Activated gamma-delta T cell treated with anti-CD3 and anti-CD28 coated beads, Interleukin-2, amount 50 U/mL, for 16 hours (primary cell): ENCODE results near the gene SLC35B2.
"Not testable (repeated sequence)": the region's sequence is repeated elsewhere in the genome, so short reads cannot be mapped to it uniquely, and the experiment has no call there.

Experiments
- DNase-seq: peaks from one replicate; pipeline ENCODE4 v3.0.0-alpha.2; 2020; ENCODE audit warnings: low read depth

The SLC35B2 gene

GRCh38 chr6:44234101-44235025 lies 23.0 kb downstream of the SLC35B2 start:
- DNase-seq: no peak

DNA sequence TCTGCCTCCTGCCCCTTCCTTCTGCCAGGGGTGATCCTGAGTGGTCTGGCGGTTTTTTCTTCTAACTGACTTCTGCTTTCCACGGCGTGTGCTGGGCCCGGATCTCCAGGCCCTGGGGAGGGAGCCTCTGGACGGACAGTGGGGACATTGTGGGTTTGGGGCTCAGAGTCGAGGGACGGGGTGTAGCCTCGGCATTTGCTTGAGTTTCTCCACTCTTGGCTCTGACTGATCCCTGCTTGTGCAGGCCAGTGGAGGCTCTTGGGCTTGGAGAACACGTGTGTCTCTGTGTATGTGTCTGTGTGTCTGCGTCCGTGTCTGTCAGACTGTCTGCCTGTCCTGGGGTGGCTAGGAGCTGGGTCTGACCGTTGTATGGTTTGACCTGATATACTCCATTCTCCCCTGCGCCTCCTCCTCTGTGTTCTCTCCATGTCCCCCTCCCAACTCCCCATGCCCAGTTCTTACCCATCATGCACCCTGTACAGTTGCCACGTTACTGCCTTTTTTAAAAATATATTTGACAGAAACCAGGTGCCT lies 23.7 kb downstream of the SLC35B2 start:
- no peak for DNase-seq

DNA sequence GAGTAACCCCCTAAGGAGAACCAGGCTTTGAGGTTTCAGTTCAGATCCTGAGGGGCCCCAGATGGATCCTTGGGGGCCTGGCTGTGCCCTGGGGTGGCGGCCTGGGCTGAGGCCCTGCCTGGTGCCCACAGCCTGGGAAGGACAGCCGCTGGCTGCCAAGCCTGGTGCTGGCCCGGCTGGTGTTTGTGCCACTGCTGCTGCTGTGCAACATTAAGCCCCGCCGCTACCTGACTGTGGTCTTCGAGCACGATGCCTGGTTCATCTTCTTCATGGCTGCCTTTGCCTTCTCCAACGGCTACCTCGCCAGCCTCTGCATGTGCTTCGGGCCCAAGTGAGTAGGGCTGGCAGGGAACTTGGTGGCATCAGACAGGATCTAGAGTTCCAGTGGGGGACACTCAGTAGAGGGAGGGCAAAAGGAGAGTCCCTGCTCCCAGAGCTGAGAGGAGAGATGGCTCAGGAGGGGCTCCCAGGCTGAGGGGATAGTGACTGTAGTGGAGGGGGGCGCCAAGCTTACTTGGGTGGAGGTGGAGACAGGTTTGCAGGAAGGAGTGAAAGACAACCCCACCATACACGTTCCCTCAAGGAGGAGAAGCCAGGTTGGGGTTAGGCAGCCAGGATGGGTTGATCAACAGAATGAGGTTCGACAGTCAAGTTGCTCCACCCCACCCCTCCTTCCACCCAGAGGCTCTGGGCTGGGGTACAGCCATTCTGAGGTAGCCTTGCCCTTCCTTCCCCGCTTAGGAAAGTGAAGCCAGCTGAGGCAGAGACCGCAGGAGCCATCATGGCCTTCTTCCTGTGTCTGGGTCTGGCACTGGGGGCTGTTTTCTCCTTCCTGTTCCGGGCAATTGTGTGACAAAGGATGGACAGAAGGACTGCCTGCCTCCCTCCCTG lies 24.4 kb downstream of the SLC35B2 start:
- DNase-seq: no peak

GRCh38 chr6:44231426-44231825 lies 25.9 kb downstream of the SLC35B2 start:
- DNase-seq: not testable (repeated sequence)

GRCh38 chr6:44230034-44230675 lies 27.2 kb downstream of the SLC35B2 start:
- no peak for DNase-seq

GRCh38 chr6:44229376-44230033 lies 27.8 kb downstream of the SLC35B2 start:
- DNase-seq: no peak

DNA sequence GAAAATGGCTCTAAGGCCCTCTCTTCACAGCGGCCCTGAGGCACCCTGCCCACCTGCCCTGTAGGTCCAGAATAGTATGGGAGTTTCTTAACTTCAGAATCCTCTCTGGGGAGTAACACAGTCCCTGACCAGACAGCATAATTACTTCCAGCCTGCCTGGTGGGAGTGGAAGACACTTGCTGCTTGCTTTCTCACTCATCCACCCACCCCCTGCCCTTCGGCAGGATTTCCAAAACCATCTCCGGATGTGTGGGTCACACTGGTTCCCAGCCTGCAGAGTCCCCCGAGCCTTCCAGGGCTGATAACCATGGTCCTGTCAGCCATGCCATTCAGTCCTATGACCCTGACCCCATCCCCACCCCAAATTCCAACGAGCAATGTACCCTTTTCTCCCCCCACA lies 28.5 kb downstream of the SLC35B2 start:
- DNase-seq: no peak

DNA sequence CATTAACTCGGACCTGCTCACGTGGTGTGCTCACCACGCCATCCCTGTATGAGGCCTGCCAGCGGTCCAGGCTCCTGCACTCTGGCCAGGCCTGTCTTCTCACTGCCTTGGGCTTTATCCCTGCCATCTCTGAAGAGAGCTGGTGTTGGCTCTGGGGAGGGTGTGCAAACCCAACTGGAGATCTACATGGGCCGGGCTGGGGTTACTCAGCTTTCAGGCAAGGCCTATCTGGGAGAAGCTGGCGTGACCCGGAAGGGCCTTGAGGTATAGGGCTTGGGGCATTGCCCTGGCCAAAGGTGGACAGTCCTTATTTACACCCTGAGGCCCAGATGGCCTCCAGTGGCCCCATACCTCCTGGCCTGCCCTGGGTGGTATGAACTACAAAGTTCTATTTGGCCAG lies 28.9 kb downstream of the SLC35B2 start:
- DNase-seq: no peak

- DNase-seq: no peak
These were observed 29.3 kb downstream of the SLC35B2 start for GRCh38 chr6:44228031-44228430.

GRCh38 chr6:44227148-44227793 lies 30.1 kb downstream of the SLC35B2 start:
- no peak for DNase-seq

DNA sequence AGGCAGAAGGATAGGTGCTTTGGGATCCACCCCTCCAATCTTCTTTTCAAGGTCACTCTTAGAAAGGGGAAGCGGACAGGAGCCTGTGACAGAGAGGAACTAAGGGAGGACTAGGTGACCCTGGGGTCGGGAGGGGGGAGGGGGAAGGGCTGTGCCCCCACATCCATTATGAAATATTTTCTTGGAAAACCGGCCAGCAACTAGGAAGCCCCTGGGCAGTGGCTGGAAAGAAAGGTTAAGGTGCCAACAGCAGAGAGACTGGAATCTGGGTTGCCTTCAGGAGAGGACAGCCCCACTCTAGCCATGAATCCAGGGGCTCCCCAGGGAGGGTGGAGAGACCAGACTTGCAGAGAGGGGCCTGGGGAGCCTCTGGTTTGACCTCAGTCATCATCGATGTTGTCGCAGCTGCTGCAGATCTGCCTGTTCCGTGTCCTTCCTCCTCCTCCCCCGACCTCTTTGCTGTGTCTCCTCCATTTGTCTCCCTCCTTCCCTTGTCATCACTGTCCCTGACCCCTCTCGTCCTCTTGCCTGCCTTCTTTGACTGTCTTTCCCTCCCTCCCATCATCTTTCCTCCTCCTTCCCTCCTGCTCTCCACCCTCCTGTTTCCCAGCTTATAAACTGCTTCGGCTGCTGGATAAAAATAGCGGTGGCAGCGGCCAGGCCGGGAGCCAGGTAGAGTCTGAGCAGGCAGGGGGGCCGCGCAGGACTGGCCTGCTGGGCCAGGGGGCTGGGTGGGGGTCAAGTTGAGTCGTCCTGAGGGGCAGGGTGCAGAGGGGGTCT lies 30.8 kb downstream of the SLC35B2 start:
- no peak for DNase-seq

GRCh38 chr6:44225579-44226325 lies 31.6 kb downstream of the SLC35B2 start:
- no peak for DNase-seq

- no peak for DNase-seq
These were observed 32.4 kb downstream of the SLC35B2 start for GRCh38 chr6:44224965-44225305.

- no peak for DNase-seq
These were observed 33.0 kb downstream of the SLC35B2 start for GRCh38 chr6:44224029-44224964.

DNA sequence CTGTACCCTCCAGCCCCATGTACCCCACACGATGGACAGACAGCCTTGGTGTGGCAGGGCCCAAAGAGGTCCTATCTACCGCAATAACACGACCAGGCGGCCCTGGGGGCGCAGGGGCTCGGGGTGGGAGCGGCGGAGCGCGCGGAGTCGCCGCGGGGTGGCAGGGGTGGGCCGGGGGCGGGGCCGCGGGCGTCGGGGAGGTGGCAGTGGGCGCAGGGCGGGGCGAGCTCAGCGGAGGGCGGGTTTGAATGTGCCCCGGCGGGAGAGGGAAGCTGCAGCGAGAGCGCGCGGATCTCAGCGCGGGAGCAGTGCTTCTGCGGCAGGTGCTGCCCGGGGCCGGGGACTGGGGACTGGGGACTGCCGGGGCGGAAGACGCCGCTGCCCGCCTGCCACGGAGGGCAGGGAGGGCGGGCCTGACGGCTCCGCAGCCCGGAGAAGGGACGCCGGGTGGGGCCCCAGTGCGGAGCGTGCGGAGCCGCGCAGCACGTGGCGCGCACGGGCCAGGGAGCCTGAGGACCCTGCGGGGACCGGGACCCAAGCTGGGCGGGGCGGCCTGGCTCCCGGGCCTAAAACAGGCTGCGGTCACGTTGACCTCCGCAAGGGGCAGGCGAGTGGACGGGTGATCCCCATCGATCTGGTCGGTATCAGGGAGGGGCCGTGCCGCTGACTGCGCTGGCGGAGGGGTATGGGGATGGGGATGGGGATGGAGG lies 33.9 kb downstream of the SLC35B2 start, which contains the start of gene SLC29A1:
TSS of gene SLC29A1 (plus strand) at position 277 of the 710 bp plus-strand sequence. CDS start 3,719 bp downstream, outside the sequence.
- DNase-seq: peak; percentile 71

GRCh38 chr6:44222486-44223318 lies 34.6 kb downstream of the SLC35B2 start:
- no peak for DNase-seq

- no peak for DNase-seq
These were observed 35.4 kb downstream of the SLC35B2 start for GRCh38 chr6:44221961-44222335.
